Measurements from ENCODE around the gene SPRED2. TPM values are rescaled to one million over a fixed set of nuclear protein-coding genes. Genes with fewer than 3 reads are reported as not detected.

SPRED2 gene
- total and polyA plus RNA-seq, 3 donors from 2014 or later: 10.0 to 14.1 (median 11.3) TPM

GRCh38 chr2:65403529-65403915, 28.9 kb downstream of the SPRED2 start:
- TF ChIP-seq POLR2A (IDR thresholded peaks at IDR 0.05): no peak
- TF ChIP-seq CTCF (IDR thresholded peaks at IDR 0.05): no peak
- Histone ChIP-seq H3K27me3 (no peaks in the 10 kb centered on the region), H3K4me3 (no peak overlapping the region), H3K4me1 (no peaks in the 10 kb centered on the region), H3K27ac (no peak overlapping the region), H3K9me3 (no peaks in the 10 kb centered on the region), H3K36me3 (ENCODE audit: low read depth, missing control alignments) (no peaks in the 10 kb centered on the region)
- DNase-seq: no peak
- 83 to 88% methylated on average over 5 of the region's 5 CpGs for WGBS, 2 donors
- intact Hi-C loops (cut with DNase I; ENCODE audit: low total_unique reads): no loop called here

DNA sequence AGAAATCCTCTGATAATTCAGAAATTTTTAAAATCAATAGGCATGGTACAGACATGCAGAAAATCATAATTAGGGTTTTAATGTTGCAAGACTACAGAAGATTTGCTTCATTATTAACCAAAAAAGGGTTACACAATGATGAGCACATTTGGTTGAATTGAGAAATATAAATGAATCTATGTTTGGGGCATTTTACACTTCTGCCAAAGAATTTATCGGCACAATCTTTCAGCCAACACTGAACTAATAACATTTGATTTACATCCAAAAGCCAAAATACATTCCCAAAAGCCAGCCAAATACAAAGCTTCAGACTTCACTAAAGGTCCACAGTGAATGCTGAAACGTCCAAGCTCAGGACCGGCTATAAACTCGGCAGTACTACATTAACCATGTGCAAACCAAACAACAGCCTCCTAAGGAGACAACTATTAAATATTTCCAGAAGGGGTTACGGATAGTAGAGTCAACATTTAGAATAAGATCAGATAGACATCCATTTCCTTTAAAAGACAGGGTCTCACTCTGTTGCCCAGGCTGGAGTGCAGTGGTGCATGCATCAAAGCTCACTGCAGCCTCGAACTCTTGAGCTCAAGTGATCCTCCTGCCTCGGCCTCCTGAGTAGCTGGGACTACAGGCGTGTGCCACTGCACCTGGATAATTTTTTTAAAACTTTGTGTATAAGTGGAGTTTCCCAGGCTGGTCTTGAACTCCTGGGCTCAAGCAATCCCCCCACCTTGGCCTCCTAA, 29.4 kb downstream of the SPRED2 start:
- intact Hi-C loops (cut with DNase I; ENCODE audit: low total_unique reads): no loop called here
- Histone ChIP-seq H3K27me3 (no peaks in the 10 kb centered on the region), H3K27ac (no peak overlapping the region), H3K4me1 (no peaks in the 10 kb centered on the region), H3K9me3 (no peaks in the 10 kb centered on the region), H3K36me3 (ENCODE audit: low read depth, missing control alignments) (no peaks in the 10 kb centered on the region), H3K4me3 (no peak overlapping the region)
- DNase-seq: no peak
- 68 to 78% methylated on average over 8 of the region's 8 CpGs for WGBS, 2 donors
- TF ChIP-seq CTCF (IDR thresholded peaks at IDR 0.05) (no peak), POLR2A (IDR thresholded peaks at IDR 0.05) (no peak)

- H3K4me3 ChIP-seq: no peak overlapping the region
- H3K27ac ChIP-seq: no peak overlapping the region
- H3K4me1 ChIP-seq: no peaks in the 10 kb centered on the region
- intact Hi-C loops (cut with DNase I; ENCODE audit: low total_unique reads): no loop called here
- no peak for DNase-seq
- no peaks in the 10 kb centered on the region for H3K27me3 ChIP-seq
- 88 to 93% methylated on average over 2 of the region's 2 CpGs for WGBS, 2 donors
- no peak for TF ChIP-seq POLR2A (IDR thresholded peaks at IDR 0.05)
- no peak for TF ChIP-seq CTCF (IDR thresholded peaks at IDR 0.05)
- no peaks in the 10 kb centered on the region for H3K9me3 ChIP-seq
- no peaks in the 10 kb centered on the region for H3K36me3 ChIP-seq (ENCODE audit: low read depth, missing control alignments)
Observed at GRCh38 chr2:65402323-65402722, 30.1 kb downstream of the SPRED2 start.

DNA sequence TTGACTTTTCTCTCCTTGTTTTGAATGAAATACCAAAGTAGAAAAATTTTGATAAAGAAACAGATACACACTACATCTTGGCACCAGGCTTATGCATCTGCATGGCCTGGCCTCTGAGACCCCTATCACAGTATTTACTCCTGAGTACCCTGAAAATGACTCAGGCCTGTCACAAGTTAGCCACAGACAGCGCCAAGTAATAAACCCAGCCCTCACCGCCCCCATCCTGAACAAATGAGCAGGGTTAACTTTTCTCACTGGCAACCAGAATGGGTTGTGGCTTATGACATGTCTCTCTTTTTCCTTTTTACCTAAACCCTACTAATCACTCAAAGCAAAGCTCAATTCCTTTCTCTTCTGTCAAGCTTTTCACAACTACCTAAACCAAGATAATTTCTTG, 35.3 kb downstream of the SPRED2 start:
- Histone ChIP-seq H3K36me3 (ENCODE audit: low read depth, missing control alignments) (no peaks in the 10 kb centered on the region), H3K27me3 (no peaks in the 10 kb centered on the region), H3K4me3 (no peak overlapping the region), H3K4me1 (peaks cover 4% of the 10 kb centered on the region), H3K27ac (no peak overlapping the region), H3K9me3 (no peaks in the 10 kb centered on the region)
- TF ChIP-seq CTCF (IDR thresholded peaks at IDR 0.05): no peak
- no peak for TF ChIP-seq POLR2A (IDR thresholded peaks at IDR 0.05)
- intact Hi-C loops (cut with DNase I; ENCODE audit: low total_unique reads): no loop called here
- DNase-seq: no peak
- WGBS, 2 donors: 47 to 82% methylated on average over 2 of the region's 2 CpGs

All from testis (tissue), 3 donors.